Stimulated activated CD8-positive, alpha-beta memory T cell treated with anti-CD3 and anti-CD28 coated beads, Interleukin-7, amount 100 ng/mL, for 24 hours (primary cell): ENCODE data around the gene SIRT6.
"Not testable (repeated sequence)": the region's sequence is repeated elsewhere in the genome, so short reads cannot be mapped to it uniquely, and the experiment has no call there.

ENCODE experiments used
- DNase-seq: peaks from one replicate; pipeline ENCODE4 v3.0.0-alpha.2; 2020; ENCODE audit warnings: low read depth

Gene SIRT6

DNA sequence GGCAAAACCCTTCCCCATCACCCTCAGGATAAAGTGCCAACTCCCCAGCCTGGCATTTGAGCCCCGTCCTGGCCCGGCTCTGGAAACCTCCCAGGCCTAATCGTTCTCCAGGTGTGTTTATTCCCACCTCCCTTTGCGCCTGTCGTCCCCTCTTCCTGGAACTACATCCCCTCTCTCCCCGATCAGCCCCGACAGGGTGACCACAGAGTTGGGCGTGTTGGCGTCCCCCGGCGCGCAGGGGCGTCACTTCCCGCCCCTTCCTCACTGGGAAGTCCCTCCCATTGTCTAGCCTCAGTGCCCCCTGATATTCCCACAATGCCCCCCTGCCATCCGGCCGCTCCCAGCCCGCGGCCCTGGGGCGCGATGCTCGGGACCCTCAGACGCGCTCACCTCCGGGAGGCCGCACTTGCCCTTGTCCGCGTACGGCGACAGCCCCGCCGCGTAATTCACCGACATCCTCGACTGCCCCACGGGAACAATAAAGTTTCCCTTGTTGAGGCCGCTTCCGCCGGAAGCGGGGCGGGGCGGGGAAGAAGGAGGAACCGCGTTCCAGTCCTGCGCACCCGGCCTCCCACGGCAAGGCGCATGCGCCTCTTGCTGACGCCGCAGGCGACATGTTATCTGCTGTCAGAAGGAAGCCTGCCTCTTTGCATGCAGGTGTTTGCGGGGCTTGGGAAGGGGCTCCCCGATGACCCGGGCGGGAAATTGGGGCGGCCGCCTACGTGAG lies at the start of gene SIRT6, which contains the start of gene ANKRD24:
SIRT6 (minus strand) TSS at position 480 of the 727 bp plus-strand sequence; CDS start at position 456, 24 bp downstream.
ANKRD24 (plus strand) TSS at position 606 of the 727 bp plus-strand sequence. CDS start 3,737 bp downstream, outside the sequence.
- DNase-seq: peak; percentile 95

DNA sequence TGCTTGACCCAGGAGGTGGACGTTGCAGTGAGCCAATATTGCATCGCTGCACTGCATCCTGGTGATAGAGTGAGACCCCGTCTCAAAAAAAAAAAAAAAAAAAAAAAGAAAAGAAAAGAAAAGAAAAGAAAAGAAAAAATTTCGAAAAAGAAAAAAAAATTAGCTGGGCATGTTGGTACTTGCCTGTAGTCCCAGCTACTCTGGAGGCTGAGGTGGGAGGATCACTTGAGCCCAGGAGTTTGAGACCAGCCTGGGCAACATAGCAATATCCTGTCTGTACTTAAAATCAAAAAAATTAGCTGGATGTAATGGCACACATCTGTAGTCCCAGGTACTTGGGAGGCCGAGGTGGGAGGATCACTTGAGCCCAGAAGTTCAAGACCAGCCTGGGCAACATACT lies 49.8 kb upstream of the SIRT6 start:
- DNase-seq: not testable (repeated sequence)

DNA sequence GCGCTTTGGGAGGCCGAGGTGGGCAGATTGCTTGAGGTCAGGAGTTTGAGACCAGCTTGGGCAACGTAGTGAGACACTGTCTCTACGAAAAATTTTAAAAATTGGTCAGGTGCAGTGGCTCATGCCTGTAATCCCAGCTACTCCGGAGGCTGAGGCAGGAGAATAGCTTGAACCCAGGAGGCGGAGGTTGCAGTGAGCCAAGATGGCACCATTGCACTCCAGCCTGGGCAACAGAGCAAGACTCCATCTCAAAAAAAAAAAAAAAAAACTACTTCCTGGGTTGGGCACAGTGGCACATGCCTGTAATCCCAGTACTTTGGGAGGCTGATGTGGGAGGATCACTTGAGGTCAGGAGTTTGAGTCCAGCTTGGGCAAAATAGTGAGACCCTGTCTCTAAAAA lies 49.2 kb upstream of the SIRT6 start:
- DNase-seq: not testable (repeated sequence)

DNA sequence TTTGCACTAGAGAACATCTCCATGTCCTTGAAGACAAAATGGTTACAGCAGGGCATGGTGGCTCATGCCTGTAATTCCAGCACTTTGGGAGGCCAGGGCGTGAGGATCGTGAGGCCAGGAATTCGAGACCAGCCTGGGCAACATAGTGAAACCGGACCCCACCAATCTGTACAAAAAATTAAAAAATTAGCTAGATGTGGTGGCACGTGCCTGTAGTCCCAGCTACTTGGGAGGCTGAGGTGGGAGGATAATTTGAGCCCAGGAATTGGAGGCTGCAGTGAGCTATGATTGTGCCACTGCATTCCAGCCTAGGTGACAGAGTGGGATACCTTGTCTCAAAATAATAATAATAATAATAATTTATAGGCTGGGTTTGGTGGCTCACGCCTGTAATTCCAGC lies 47.9 kb upstream of the SIRT6 start:
- DNase-seq: not testable (repeated sequence)

DNA sequence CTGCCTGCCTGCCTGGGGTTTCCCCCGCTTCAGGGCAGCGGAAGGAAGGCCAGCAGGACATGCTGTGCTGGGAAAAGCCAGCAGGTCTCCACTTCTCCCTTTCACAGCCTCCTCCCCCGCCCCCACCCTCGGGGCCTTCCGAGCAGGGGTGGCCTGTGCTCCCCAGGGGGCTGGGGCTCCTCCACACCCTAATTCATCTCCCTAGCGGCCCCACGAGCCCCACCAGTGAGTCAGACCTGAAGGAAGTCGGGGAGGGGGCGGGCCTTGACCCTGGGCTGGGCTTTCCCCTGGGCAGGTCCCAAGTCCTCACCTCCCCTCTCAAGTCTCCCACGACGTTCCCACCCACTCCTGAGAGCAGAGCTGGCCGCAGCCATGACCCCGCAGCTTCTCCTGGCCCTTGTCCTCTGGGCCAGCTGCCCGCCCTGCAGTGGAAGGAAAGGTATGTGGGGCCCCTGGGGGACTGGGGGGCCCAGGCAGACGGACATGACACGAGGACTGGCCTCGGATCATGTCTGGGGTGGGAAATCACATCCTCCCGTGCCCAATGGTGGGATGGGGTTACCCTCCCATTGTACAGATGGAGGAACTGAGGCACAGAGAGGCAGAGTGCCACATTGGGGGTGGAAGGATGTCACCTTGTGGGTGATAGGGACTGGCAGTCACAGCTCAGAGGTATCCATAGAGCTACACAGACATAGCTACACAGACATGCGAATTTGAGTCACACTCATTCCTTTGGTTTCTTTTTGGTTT lies 47.0 kb upstream of the SIRT6 start, which contains the start of gene EBI3:
EBI3 (plus strand) TSS at position 345 of the 753 bp plus-strand sequence; CDS start at position 373, 28 bp downstream.
- DNase-seq: no peak

DNA sequence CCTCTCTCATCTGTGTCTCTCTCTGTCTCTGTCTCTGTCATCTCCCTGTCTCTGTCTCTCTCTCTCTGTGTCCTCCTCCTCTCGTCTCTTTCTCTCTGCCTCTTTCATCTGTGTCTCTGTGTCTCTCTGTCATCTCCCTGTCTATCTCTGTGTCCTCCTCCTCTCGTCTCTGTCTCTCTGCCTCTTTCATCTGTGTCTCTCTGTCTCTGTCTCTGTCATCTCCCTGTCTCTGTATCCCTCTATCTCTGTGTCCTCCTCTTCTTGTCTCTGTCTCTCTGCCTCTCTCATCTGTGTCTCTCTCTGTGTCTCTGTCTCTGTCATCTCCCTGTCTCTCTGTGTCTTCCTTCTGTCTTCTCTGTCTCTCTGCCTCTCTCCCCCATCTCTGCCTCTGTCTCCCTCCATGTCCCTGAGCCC lies 46.4 kb upstream of the SIRT6 start:
- no peak for DNase-seq

DNA sequence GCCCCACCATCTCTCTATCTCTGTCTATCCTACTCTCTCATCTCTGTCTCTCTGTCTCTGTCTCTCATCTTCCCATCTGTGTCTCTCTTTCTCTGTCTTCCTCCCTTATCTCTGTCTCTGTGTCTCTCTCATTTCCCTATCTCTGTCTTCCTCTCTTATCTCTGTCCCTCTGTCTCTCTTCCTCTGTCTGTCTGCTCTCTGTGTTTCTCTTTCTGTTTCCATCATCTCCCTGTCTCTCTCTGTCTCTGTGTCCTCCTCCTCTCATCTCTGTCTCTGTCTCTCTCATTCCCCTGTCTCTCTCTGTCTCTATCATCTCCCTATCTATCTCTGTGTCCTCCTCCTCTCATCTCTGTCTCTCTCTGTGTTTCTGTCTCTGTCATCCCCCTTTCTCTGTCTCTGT lies 45.4 kb upstream of the SIRT6 start:
- no peak for DNase-seq

DNA sequence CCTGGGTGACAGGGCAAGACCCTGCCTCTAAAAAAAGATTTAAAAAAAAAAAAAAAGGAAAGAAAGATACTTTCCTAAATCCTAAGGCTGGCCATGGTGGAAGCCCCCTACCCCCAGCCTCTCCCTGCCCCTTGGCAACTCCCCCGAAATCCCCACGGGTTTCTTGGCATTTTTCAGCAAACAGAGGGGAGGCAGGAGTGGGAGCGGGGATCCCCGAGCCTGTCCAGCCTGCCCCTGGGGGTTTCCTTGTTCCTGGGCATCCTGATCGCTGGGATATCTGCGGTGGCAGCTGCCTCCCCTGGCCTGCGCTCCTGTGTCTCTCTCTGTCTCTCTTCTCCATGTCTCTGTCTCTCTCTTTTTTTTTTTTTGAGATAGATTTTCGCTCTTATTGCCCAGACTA lies 43.5 kb upstream of the SIRT6 start:
- no peak for DNase-seq

DNA sequence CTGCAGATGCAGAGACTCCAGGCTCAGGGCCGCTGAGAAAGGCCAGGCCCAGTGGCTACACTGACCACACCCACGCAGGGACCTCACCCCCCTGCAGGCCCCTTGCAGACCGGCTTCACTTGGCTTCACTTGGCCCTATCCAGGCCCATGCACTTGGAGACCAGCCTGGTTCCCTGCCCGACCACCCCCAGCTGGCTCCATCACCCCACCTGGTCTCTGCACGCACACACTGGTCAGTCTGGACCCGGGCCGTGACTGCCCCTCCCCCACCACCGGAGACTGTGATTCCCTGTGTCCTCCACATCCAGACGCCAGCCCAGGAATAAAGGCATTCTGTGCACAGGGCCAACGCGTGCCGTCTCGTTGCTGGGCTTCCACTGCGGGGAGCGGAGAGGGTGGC lies 42.1 kb upstream of the SIRT6 start:
- DNase-seq: no peak

DNA sequence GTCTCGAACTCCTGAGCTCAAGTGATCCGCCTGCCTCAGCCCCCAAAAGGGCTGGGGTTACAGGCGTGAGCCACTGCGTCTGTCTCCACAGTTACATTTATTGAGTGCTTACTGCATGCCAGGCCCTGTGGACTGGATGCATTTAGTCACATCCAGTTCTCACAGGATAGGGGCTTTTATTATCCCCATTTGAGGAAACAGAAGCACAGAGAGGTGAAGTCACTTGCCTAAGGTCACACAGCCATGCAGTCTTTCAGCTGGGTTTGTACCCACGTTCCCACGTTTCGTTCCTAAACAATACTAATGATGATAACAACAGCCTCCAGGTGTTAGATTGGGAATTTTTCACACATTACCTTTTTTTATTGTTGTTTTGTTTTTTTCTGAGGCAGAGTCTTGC lies 37.8 kb upstream of the SIRT6 start:
- DNase-seq: no peak

DNA sequence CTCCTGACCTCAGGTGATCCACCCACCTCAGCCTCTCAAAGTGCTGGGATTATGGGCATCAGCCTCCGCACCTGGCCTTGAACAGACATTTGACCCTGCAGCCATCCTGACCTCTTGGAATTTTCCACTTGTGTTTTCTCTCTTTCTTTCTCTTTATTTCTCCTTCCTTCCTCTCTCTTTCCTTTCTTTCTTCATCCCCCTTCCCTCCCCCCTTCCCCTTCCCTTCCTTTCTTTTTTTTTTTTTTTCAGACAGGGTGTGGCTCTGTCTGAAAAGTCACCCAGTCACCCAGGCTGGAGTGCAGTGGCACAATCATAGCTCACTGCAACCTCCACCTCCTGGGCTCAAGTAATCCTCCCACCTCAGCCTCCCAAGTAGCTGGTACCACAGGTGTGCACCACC lies 36.2 kb upstream of the SIRT6 start:
- DNase-seq: not testable (repeated sequence)

DNA sequence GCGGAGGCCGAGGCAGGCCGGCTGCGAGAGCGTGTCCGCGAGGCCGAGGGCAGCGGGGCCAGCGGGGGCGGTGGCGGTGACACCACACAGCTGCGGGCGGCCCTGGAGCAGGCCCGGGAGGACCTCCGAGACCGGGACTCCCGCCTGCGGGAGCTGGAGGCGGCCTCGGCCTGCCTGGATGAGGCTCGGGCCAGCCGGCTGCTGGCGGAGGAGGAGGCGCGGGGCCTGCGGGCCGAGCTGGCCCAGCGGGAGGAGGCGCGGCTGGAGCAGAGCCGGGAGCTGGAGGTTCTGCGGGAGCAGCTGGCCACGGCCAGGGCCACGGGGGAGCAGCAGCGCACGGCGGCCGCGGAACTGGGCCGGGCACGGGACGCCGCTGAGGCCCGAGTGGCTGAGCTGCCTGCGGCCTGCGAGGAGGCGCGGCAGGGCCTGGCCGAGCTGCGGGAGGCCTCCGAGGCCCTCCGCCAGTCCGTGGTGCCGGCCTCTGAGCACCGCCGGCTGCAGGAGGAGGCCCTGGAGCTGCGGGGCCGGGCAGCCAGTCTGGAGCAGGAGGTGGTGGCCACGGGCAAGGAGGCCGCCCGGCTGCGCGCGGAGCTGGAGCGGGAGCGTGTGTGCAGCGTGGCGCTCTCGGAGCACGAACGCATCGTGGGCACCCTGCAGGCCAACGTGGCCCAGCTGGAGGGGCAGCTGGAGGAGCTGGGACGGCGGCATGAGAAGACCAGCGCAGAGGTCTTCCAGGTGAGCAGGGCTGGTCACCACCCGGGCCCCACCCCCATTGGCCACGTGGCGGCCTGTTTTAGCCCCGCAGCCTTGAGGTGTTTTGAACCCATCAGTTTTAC lies 35.3 kb upstream of the SIRT6 start:
- no peak for DNase-seq

DNA sequence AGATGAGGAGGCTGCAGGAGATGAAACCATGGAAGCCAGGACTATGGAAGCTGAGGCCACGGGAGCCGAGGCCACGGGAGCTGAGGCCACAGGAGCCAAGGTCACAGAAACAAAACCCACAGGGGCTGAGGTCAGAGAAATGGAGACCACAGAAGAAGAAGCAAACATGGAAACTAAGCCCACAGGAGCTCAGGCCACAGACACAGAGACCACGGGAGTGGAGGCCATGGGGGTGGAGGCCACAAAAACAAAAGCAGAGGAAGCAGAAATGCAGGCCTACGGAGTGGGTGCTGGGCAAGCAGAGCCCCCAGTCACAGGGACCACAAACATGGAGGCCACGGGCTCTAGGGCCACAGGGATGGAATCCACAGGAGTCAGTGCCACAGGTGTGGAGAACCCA lies 34.5 kb upstream of the SIRT6 start:
- no peak for DNase-seq

DNA sequence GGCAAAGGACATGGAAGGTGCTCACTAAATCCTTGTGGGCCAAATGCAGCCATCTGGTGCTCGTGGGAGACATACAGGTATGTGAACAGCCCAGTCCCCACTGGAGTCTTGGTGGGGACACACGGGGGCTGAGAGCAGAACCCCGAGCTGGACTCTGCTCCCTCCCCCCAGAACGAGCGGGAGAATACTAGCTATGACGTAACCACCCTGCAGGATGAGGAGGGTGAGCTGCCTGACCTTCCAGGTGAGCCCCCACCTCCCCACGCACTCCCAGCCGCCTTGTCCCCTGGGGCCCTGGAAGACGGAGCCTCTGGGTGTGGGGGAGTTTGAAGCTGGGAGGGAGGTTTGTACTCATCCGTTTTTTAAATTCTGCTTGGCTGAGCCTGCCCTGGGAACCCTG lies 33.4 kb upstream of the SIRT6 start:
- DNase-seq: no peak

DNA sequence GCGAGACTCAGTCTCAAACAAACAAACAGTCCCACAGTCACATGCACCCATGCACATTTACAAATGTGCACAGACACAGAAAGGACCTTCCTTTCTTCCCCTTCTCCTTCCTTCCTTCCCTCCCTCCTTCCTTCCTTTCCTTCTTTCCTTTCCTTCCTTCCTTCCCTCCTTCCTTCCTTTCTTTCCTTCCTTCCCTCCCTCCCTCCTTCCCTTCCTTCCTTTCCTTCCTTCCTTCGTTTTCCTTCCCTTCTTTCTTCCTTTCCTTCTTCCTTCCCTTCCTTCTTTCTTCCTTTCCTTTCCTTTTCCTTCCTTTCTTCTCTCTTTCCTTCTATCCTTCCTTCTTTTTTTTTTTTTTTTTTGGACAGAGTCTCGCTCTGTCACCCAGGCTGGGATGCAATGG lies 30.8 kb upstream of the SIRT6 start:
- no peak for DNase-seq

DNA sequence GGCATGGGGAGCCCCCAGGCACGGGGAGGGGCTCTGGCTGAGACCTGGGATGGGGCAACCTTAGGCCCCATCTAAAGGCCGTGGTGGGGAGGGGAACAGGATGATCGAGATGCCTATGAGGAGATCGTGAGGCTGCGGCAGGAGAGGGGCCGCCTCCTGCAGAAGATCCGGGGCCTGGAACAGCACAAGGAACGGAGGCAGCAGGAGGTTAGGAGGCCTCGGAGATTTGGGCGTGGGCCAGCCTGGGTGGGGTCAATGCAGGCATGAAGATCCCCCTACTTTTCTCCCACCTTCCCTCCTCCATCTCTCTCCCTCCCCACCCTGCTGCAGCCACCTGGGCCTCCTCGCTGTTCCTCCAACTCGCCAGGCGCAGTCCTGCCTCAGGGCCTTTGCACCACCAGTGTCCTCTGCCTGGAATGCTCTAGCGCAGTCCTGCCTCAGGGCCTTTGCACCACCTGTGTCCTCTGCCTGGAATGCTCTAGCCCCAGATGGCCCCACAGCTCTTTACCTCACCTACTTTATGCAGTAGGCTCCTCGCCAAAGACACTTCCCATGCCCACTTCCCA lies 27.9 kb upstream of the SIRT6 start:
- DNase-seq: no peak

DNA sequence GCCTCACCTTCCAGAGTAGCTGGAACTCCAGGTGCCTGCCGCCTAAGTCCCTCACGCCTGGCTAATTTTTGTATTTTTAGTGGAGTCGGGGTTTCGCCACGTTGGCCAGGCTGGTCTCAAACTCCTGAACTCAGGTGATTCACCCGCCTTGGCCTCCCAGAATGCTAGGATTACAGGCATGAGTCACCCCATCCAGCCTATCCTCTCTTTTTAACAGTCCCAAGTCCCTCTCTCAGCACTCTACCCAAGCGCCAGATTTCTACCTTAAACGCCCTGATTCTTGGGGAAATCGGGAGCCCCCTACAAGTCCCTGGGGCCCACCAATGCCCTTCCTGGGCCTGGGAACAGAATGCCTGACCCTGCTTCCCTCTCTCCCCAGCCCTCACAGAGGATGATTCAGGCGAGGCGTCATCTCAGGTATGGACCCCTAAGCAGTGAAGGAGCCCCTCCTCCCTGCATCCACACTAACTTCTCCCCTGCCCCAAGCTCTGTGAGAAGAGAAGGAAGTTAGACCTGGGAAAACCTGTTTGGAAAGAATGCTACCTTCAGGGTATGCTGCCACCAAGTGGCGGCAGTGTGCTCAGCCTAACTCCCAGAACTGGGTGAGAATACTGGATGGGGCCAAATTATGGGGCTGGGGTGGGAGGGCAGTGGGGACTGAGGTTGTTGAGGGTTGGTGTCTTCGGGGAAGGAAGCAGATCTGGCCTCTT lies 26.2 kb upstream of the SIRT6 start:
- no peak for DNase-seq

DNA sequence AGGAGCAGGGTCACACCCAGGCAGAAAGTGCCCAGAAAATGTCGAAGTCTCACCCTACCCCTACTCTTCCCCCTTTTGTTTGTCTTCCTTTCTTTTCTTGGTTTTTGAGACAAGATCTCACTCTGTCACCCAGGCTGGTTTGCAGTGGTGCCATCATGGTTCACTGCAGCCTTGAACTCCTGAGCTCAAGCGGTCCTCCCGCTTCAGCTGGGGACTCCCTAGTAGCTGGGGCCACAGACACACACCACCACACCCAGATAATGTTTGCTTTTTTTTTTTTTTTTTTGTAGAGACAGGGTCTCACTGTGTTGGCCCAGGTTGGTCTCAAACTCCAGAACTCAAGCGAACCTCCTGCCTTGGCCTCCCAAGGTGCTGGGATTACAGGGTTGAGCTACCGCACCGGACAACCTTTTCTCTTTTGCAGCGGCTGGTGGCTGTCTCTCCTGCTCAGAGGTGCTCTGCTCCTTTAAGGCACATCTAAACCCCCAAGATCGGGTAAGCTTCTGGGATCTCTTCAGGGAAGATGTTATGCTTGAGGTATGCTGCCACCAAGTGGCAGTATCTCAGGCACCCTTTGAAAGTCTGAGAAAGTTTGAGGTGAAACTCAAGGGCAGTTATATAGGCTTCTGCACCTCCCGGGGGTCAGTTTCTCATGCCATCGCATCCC lies 24.6 kb upstream of the SIRT6 start:
- DNase-seq: no peak

DNA sequence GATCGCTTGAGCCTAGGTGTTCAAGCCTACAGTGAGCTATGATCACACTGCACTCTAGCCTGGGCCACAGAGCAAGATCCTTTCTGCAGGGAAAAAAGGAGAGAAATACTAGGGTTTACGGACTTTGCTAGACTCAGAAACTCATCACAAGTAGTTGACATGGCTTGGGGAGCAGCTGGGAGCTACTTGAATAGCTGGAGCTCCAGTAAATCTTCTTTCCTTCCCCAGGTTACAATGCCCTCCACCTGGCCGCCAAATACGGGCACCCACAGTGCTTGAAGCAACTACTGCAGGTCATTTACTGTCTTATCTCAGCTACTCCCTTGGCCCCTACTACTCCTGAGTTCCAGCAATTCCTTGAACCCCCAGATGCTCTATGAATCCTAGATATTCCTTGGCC lies 19.4 kb upstream of the SIRT6 start:
- no peak for DNase-seq

DNA sequence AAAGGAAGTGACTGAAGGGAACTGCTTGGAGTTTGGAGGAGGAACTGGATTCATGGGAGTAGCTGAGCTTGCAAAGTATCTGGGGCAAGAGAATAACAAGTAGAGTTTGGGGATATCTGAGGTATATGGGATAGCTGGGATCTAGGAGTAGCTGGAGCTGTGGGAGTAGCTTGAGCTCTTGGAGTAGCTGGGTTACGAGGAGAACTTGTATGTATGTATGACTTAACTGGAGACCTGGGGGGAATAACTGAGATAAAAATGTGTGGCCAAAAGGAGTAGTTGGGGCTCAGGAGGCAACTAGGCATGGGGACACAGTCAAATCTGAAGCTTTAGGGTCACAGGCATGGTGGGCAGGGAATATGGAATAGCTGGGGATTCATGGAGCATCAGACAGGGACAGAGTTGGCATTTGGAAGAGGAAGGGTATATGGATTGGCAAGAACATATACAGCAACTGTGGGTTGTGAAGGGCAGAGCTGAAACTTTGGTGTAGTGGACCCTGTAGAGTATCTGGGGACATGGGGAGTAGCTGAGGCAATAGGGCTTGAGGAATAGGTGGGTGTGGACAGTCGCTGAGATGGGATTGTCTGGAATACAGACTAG lies 18.7 kb upstream of the SIRT6 start:
- no peak for DNase-seq
